Ishikawa (cell line): ENCODE measurements around the gene MBTD1.

ENCODE experiments used
- EP300 ChIP-seq: IDR thresholded peaks from 2 replicates; pipeline ENCODE4 v1.6.1; 2012; ENCODE audit warnings: borderline replicate concordance
- REST ChIP-seq: IDR thresholded peaks from 2 replicates; pipeline ENCODE4 v1.6.1; 2012; ENCODE audit warnings: low read depth, mild to moderate bottlenecking

GRCh38 chr17:51203838-51204237, 56.0 kb downstream of the MBTD1 start:
- no peak for TF ChIP-seq EP300
- TF ChIP-seq REST: no peak
